Upper lobe of right lung (tissue), 1 donor: ENCODE data around the gene LCE1B. TPM values are rescaled to one million over a fixed set of nuclear protein-coding genes. Genes with fewer than 3 reads are reported as not detected.

Experiments used
- ATAC-seq: fragments of 200-7000 bp; cut with Tn5 transposase; one replicate; pipeline ENCODE4 v1.9.1; 2020; ENCODE audit warnings: mild to moderate bottlenecking, moderate library complexity
- DNase-seq: peaks from one replicate; pipeline ENCODE4 v3.0.0-alpha.2; 2020
- H3K27ac ChIP-seq: fragments of 200-600 bp; one replicate; pipeline ENCODE4 v1.8.0; 2022
- H3K27me3 ChIP-seq: fragments of 200-600 bp; one replicate; pipeline ENCODE4 v1.8.0; 2022; ENCODE audit warnings: mild to moderate bottlenecking
- H3K36me3 ChIP-seq: fragments of 200-600 bp; one replicate; pipeline ENCODE4 v1.8.0; 2022
- H3K4me1 ChIP-seq: fragments of 200-600 bp; one replicate; pipeline ENCODE4 v1.8.0; 2022
- H3K4me3 ChIP-seq: fragments of 200-600 bp; one replicate; pipeline ENCODE4 v1.8.0; 2022; ENCODE audit warnings: mild to moderate bottlenecking
- H3K9me3 ChIP-seq: fragments of 200-600 bp; one replicate; pipeline ENCODE4 v1.8.0; 2022
- CTCF ChIP-seq: fragments of 200-600 bp; IDR thresholded peaks from one replicate; pipeline ENCODE4 v1.8.0; 2022; ENCODE audit warnings: antibody characterized with exemption
- intact Hi-C: fragments of 100-400 bp; cut with DNase I; formaldehyde crosslinking; loops from one replicate; pipeline ENCODE4 v1.11.0; 2022
- total RNA-seq: library from RNA; stranded (reverse); fragmentation: NEBNext Ultra II Directional; extraction: Animal tissue kit (Norgen Biotek cat#: 25700); gene quantifications from one replicate; pipeline ENCODE4 v1.2.1, GENCODE V29; 2021
- donor health status: DM: no; HTN: yes; CAD: no; lungs with severe emphysema.

The LCE1B gene
- total RNA-seq, 1 donor from 2014 or later, result not detected

GRCh38 chr1:152777510-152778137, 34.1 kb upstream of the LCE1B start:
- no peaks in the 10 kb centered on the region for H3K4me1 ChIP-seq
- no peak for TF ChIP-seq CTCF
- no peaks in the 10 kb centered on the region for H3K36me3 ChIP-seq
- DNase-seq (no peak), ATAC-seq (no peak)
- H3K27me3 ChIP-seq, result no peaks in the 10 kb centered on the region
- intact Hi-C loops, result no loop called here
- H3K9me3 ChIP-seq, result no peaks in the 10 kb centered on the region
- no peak overlapping the region for H3K4me3 ChIP-seq
- H3K27ac ChIP-seq, result no peak overlapping the region

GRCh38 chr1:152783095-152783494, 28.7 kb upstream of the LCE1B start:
- DNase-seq (no peak), ATAC-seq (no peak)
- no peak overlapping the region for H3K27ac ChIP-seq
- H3K4me1 ChIP-seq, result no peaks in the 10 kb centered on the region
- H3K4me3 ChIP-seq, result no peak overlapping the region
- H3K9me3 ChIP-seq, result no peaks in the 10 kb centered on the region
- H3K27me3 ChIP-seq, result peaks cover 4% of the 10 kb centered on the region
- H3K36me3 ChIP-seq, result no peaks in the 10 kb centered on the region
- intact Hi-C loops, result no loop called here
- TF ChIP-seq CTCF, result no peak

GRCh38 chr1:152786077-152786476, 25.7 kb upstream of the LCE1B start, which contains the start of gene LCE1E:
TSS of gene LCE1E (plus strand) at chr1:152786257. CDS start at chr1:152787300, 1,043 bp downstream.
- ATAC-seq (no peak), DNase-seq (no peak)
- Histone ChIP-seq H3K27me3 (peaks cover 4% of the 10 kb centered on the region), H3K27ac (no peak within 1 kb of the TSS), H3K9me3 (no peaks in the 10 kb centered on the region), H3K36me3 (no peaks in the 10 kb centered on the region), H3K4me1 (no peaks in the 10 kb centered on the region), H3K4me3 (no peak within 1 kb of the TSS)
- TF ChIP-seq CTCF, result no peak
- intact Hi-C loops, result no loop called here

- DNase-seq (no peak), ATAC-seq (no peak)
- no peaks in the 10 kb centered on the region for H3K36me3 ChIP-seq
- no peak for TF ChIP-seq CTCF
- no peak overlapping the region for H3K4me3 ChIP-seq
- H3K27ac ChIP-seq, result no peak overlapping the region
- H3K27me3 ChIP-seq, result no peaks in the 10 kb centered on the region
- no peaks in the 10 kb centered on the region for H3K9me3 ChIP-seq
- H3K4me1 ChIP-seq, result no peaks in the 10 kb centered on the region
- intact Hi-C loops, result no loop called here
Measured at GRCh38 chr1:152795686-152796085, 16.1 kb upstream of the LCE1B start.

- no peak for TF ChIP-seq CTCF
- no peaks in the 10 kb centered on the region for H3K36me3 ChIP-seq
- H3K27ac ChIP-seq, result no peak within 1 kb of the TSS
- intact Hi-C loops, result no loop called here
- ATAC-seq (no peak), DNase-seq (no peak)
- H3K4me3 ChIP-seq, result no peak within 1 kb of the TSS
- H3K27me3 ChIP-seq, result no peaks in the 10 kb centered on the region
- H3K9me3 ChIP-seq, result no peaks in the 10 kb centered on the region
- no peaks in the 10 kb centered on the region for H3K4me1 ChIP-seq
Measured at GRCh38 chr1:152796421-152796820, 15.3 kb upstream of the LCE1B start, which contains the start of gene LCE1D. TSS of gene LCE1D (plus strand) at chr1:152796721. CDS start at chr1:152797795, 1,074 bp downstream.

GRCh38 chr1:152801333-152801732, 10.4 kb upstream of the LCE1B start:
- no peak for ATAC-seq
- no peaks in the 10 kb centered on the region for H3K9me3 ChIP-seq
- H3K27ac ChIP-seq, result no peak overlapping the region
- H3K4me3 ChIP-seq, result no peak overlapping the region
- no peaks in the 10 kb centered on the region for H3K27me3 ChIP-seq
- intact Hi-C loops, result no loop called here
- DNase-seq, result no peak
- no peak for TF ChIP-seq CTCF
- H3K36me3 ChIP-seq, result no peaks in the 10 kb centered on the region
- H3K4me1 ChIP-seq, result no peaks in the 10 kb centered on the region
